ENCODE measurements around the gene LCP2. TPM values are rescaled to one million over a fixed set of nuclear protein-coding genes. Genes with fewer than 3 reads are reported as not detected.

Gene LCP2
- total and polyA plus RNA-seq, 2 of the 8 experiments (the other 6 are each of a cell fraction or from before 2014, with no cell fraction given) = 0.26 to 0.33 TPM

DNA sequence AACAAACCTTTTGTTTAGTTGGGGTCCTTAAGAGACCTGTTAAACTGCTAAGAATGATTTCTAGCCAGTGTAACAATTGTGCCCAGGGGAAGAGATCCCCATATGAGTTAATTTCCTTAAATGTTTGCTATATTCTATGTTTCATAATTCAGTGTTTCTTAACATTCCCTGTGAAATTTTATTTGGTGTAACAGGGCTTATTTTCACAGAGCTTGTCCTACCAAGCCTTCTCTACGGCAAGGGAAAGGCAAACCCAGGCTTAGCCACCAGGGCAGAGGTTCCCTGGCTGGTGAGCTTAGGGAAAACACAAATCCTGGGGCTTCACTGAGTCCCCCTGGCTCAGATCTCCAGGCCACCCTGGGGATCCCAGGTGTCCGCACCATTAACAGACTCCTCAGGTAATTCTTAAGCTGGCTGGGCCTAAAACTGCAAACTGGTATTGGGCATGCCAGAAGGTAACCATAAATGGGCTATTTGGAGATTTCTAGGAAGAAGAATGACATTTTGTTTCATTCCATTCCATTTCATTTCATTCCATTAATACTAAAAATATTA is 17.0 kb upstream of the LCP2 start:
- no peak overlapping the region for H3K23ac ChIP-seq (ENCODE audit: insufficient read length)
- H2AK5ac ChIP-seq (ENCODE audit: low read depth, low read length) = no peak overlapping the region
- no peak overlapping the region for H3K9ac ChIP-seq (replicated peaks in 1 of 4; ENCODE audit: extremely low read depth in 1 of 4, low read depth in 3 of 4, low read length in 3 of 4)
- no peak overlapping the region for H3K4me2 ChIP-seq (ENCODE audit: insufficient read depth in 1 of 2, low read depth in 2 of 2, low read length in 2 of 2)
- H4K91ac ChIP-seq (replicated peaks; ENCODE audit: insufficient read length, low read length) = no peak overlapping the region
- H3K14ac ChIP-seq (ENCODE audit: insufficient read length) = no peak overlapping the region
- WGBS, 2 experiments (ENCODE audit: extremely low coverage in 1 of 2, insufficient coverage in 1 of 2, insufficient read length in 1 of 2, insufficient replicate concordance in 2 of 2, low coverage in 1 of 2, low lambda C conversion rate in 2 of 2, missing lambda C conversion rate in 1 of 2) = 85% methylated on average over 2 of the region's 2 CpGs; no CpG with 5 or more reads in 1 of the 2 experiments
- no peaks in the 10 kb centered on the region for H4K20me1 ChIP-seq (replicated peaks in 1 of 2; ENCODE audit: control insufficient read depth in 1 of 2, insufficient read depth in 2 of 2, low read length in 2 of 2)
- H3K27me3 ChIP-seq (replicated peaks in 1 of 4; ENCODE audit: control insufficient read depth in 3 of 4, extremely low read depth in 1 of 4, insufficient read depth in 3 of 4, low read length in 3 of 4) = no peaks in the 10 kb centered on the region
- ChIA-PET CTCF (ENCODE audit: partially characterized antibody) (interaction anchor here (0.8 to 2.3 kb wide), 13 partner anchors 8 to 82 kb away, joined by 3 to 11 read pairs (median 4); partner anchors contain the start of gene C5orf58), POLR2A (ENCODE audit: partially characterized antibody) (interaction anchor here (1.2 kb wide), 1 partner anchor 13 kb away, joined by 3 read pairs; no protein-coding TSS in a partner anchor)
- H3K18ac ChIP-seq (ENCODE audit: extremely low read depth, low read length) = no peak overlapping the region
- H3K79me1 ChIP-seq (ENCODE audit: low read depth, low read length) = no peaks in the 10 kb centered on the region
- H3K4me3 ChIP-seq (ENCODE audit: extremely low read depth in 1 of 4, insufficient read depth in 2 of 4, low read depth in 3 of 4, low read length in 4 of 4) = no peak overlapping the region
- no peak for DNase-seq (ENCODE audit: low read depth in 1 of 2, low spot score in 2 of 2)
- H2BK5ac ChIP-seq (ENCODE audit: low read depth, low read length) = no peak overlapping the region
- no peaks in the 10 kb centered on the region for H3K79me2 ChIP-seq (ENCODE audit: control insufficient read depth in 1 of 2, insufficient read depth in 2 of 2, low read length in 2 of 2)
- no peaks in the 10 kb centered on the region for H3K36me3 ChIP-seq (ENCODE audit: control insufficient read depth in 2 of 4, insufficient read depth in 4 of 4, low read length in 3 of 4)
- no peak overlapping the region for H3K56ac ChIP-seq (replicated peaks; ENCODE audit: insufficient read length, low read depth, low read length)
- H3K9me3 ChIP-seq (ENCODE audit: insufficient read depth in 2 of 2, low read depth in 1 of 2, low read length in 1 of 2) = no peaks in the 10 kb centered on the region
- no peak overlapping the region for H3K27ac ChIP-seq (ENCODE audit: low read depth, low read length)
- no peak overlapping the region for H4K5ac ChIP-seq (ENCODE audit: insufficient read length, low read depth, low read length)
- no peak overlapping the region for H2AFZ ChIP-seq (ENCODE audit: low read length)
- H2BK20ac ChIP-seq (ENCODE audit: low read length) = 0 out of 2 replicates have a peak overlapping the region, but pooled peaks have one; percentile 27
- no peak overlapping the region for H2BK15ac ChIP-seq (ENCODE audit: low read length)
- H2BK12ac ChIP-seq (ENCODE audit: low read depth, low read length) = no peak overlapping the region
- no peak overlapping the region for H4K8ac ChIP-seq (ENCODE audit: extremely low read depth, insufficient read depth, low read length)
- no peak overlapping the region for H3K4ac ChIP-seq (replicated peaks; ENCODE audit: insufficient read length, low read depth, low read length)
- H3K4me1 ChIP-seq (replicated peaks in 1 of 4; ENCODE audit: control insufficient read depth in 3 of 4, insufficient read depth in 4 of 4, low read length in 3 of 4) = peaks cover 0 to 6% (median 1%) of the 10 kb centered on the region in 4 experiments; a peak in 5 of 7 replicates
- no peaks in the 10 kb centered on the region for H3K23me2 ChIP-seq (ENCODE audit: low read depth, low read length)
- no peak for FAIRE-seq
- no peak overlapping the region for H2BK120ac ChIP-seq (replicated peaks; ENCODE audit: low read depth, low read length)
- TF ChIP-seq NANOG (IDR thresholded peaks at IDR 0.05; ENCODE audit: insufficient read depth, low read depth, low read length, poor library complexity, severe bottlenecking) (no peak), CHD1 (IDR thresholded peaks at IDR 0.05; ENCODE audit: low read depth, low read length) (no peak), RAD21 (IDR thresholded peaks at IDR 0.05 in 1 of 2, conservative IDR thresholded peaks at IDR 0.05 in 1 of 2; ENCODE audit: low read depth in 2 of 2, low read length in 2 of 2) (no peak; a peak in 1 of 4 replicates), SIX5 (IDR thresholded peaks at IDR 0.05; ENCODE audit: low read depth, low read length) (no peak), RXRA (IDR thresholded peaks at IDR 0.05; ENCODE audit: insufficient read depth, low read depth, low read length) (no peak), RFX5 (IDR thresholded peaks at IDR 0.05; ENCODE audit: borderline replicate concordance, low read depth, low read length) (no peak), GABPA (IDR thresholded peaks at IDR 0.05; ENCODE audit: borderline replicate concordance, insufficient read depth, low read length) (no peak), ASH2L (IDR thresholded peaks at IDR 0.05; ENCODE audit: low read length) (no peak), NRF1 (IDR thresholded peaks at IDR 0.05; ENCODE audit: low read depth, low read length) (no peak), SP1 (IDR thresholded peaks at IDR 0.05; ENCODE audit: low read depth, low read length) (no peak), SP2 (IDR thresholded peaks at IDR 0.05; ENCODE audit: low read length) (no peak), JUN (IDR thresholded peaks at IDR 0.05; ENCODE audit: low read depth, low read length) (no peak)

Data from H1 (cell line).